DND-41 (cell line): ENCODE data around the gene CDKN2D.

ENCODE experiments used
- ATAC-seq: fragments of 200-7000 bp; cut with Tn5 transposase; 3 replicates; pipeline ENCODE4 v1.9.1; 2021; ENCODE audit warnings: low read depth; ENCODE audit not compliant: insufficient read depth
- DNase-seq: peaks from one replicate; pipeline ENCODE4 v3.0.0-alpha.2; 2020
- H2AFZ ChIP-seq: 2 replicates; pipeline ENCODE4 v1.6.0; 2012; ENCODE audit warnings: low read depth, low read length
- H3K27ac ChIP-seq: 2 replicates; pipeline ENCODE4 v1.5.1; 2012; ENCODE audit warnings: low read length, inconsistent platforms
- H3K27me3 ChIP-seq: fragments of 200-600 bp; sonication (generic); 2 replicates; pipeline ENCODE4 v1.6.0; 2012; ENCODE audit warnings: low read length, mild to moderate bottlenecking, inconsistent platforms; ENCODE audit not compliant: insufficient read depth, poor library complexity
- H3K36me3 ChIP-seq: 2 replicates; pipeline ENCODE4 v1.5.1; 2012; ENCODE audit warnings: low read length, inconsistent platforms; ENCODE audit not compliant: insufficient read depth
- H3K4me1 ChIP-seq: 2 replicates; pipeline ENCODE4 v1.5.1; 2012; ENCODE audit warnings: mild to moderate bottlenecking, low read length; ENCODE audit not compliant: insufficient read depth
- H3K4me2 ChIP-seq: 2 replicates; pipeline ENCODE4 v1.6.0; 2012; ENCODE audit warnings: mild to moderate bottlenecking, moderate library complexity, low read length, inconsistent platforms; ENCODE audit not compliant: insufficient read depth
- H3K4me3 ChIP-seq, 2 experiments: fragments of 200-600 bp in 1 of 2; shearing (Covaris generic) in 1 of 2; 2 replicates each; pipeline ENCODE4 v1.5.1; 2012 to 2016; ENCODE audit warnings: inconsistent platforms in 2 of 2, low read length in 2 of 2, mild to moderate bottlenecking in 2 of 2, low read depth in 1 of 2, moderate library complexity in 1 of 2
- H3K79me2 ChIP-seq: 2 replicates; pipeline ENCODE4 v1.6.0; 2012; ENCODE audit warnings: low read length, inconsistent platforms; ENCODE audit not compliant: insufficient read depth
- H3K9ac ChIP-seq: 2 replicates; pipeline ENCODE4 v1.6.0; 2012; ENCODE audit warnings: low read depth, mild to moderate bottlenecking, inconsistent platforms, low read length, moderate library complexity
- H3K9me3 ChIP-seq: 2 replicates; pipeline ENCODE4 v1.5.1; 2012; ENCODE audit warnings: low read length, moderate library complexity, mild to moderate bottlenecking, inconsistent platforms; ENCODE audit not compliant: insufficient read depth, severe bottlenecking
- H4K20me1 ChIP-seq: 2 replicates; pipeline ENCODE4 v1.6.0; 2012; ENCODE audit warnings: low read length; ENCODE audit not compliant: insufficient read depth
- EZH2 ChIP-seq: IDR thresholded peaks from 3 replicates; pipeline ENCODE4 v1.6.1; 2012; ENCODE audit warnings: borderline replicate concordance, low read depth, mild to moderate bottlenecking, moderate library complexity, low read length, inconsistent platforms; ENCODE audit not compliant: severe bottlenecking
- TF ChIP-seq, protein P1 (sequence below): IDR thresholded peaks from 2 replicates; pipeline ENCODE4 v1.5.1; 2012; ENCODE audit warnings: borderline replicate concordance, low read length, moderate library complexity, mild to moderate bottlenecking; ENCODE audit not compliant: poor library complexity, severe bottlenecking; ENCODE audit errors: extremely low read depth

CDKN2D gene

DNA sequence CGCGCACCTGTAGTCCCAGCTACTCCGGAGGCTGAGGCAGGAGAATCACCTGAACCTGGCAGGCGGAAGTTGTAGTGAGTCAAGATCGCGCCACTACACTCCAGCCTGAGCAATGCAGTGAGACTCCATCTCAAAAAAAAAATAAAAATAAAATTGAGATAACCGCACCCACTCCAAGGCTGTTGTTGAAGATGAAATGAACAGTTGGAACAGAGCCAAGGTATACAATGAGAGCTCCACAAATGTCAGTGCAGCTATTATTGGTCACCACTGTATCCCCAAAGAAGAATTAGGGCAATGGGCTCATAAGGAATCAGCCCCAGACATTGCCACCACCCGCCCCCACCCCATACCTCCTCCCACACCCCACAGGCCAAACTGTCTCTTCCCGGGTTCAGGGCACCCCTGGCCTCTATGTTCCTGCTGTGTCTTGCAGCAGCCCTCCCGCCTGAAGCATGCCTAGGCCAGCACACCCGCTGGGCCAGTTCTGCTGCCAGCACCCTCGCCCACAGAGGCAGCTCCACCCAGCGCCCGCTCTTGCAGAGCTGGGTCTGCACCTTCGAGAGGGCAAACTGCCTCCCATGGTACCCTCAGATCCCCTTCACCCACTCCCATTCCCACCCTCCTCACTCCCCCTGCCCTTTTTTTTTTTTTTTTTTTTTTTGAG lies 48.0 kb downstream of the CDKN2D start:
- H3K9ac ChIP-seq: no peak overlapping the region
- no peaks in the 10 kb centered on the region for H3K79me2 ChIP-seq
- no peak overlapping the region for H3K27ac ChIP-seq
- no peaks in the 10 kb centered on the region for H3K36me3 ChIP-seq
- DNase-seq: no peak
- no peak for ATAC-seq
- no peaks in the 10 kb centered on the region for H3K9me3 ChIP-seq
- no peak overlapping the region for H3K4me3 ChIP-seq
- H2AFZ ChIP-seq: no peak overlapping the region
- TF ChIP-seq, protein P1, sequence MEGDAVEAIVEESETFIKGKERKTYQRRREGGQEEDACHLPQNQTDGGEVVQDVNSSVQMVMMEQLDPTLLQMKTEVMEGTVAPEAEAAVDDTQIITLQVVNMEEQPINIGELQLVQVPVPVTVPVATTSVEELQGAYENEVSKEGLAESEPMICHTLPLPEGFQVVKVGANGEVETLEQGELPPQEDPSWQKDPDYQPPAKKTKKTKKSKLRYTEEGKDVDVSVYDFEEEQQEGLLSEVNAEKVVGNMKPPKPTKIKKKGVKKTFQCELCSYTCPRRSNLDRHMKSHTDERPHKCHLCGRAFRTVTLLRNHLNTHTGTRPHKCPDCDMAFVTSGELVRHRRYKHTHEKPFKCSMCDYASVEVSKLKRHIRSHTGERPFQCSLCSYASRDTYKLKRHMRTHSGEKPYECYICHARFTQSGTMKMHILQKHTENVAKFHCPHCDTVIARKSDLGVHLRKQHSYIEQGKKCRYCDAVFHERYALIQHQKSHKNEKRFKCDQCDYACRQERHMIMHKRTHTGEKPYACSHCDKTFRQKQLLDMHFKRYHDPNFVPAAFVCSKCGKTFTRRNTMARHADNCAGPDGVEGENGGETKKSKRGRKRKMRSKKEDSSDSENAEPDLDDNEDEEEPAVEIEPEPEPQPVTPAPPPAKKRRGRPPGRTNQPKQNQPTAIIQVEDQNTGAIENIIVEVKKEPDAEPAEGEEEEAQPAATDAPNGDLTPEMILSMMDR: no peak
- TF ChIP-seq EZH2: no peak
- H4K20me1 ChIP-seq: no peaks in the 10 kb centered on the region
- H3K4me2 ChIP-seq: no peak overlapping the region
- H3K4me1 ChIP-seq: no peaks in the 10 kb centered on the region
- no peaks in the 10 kb centered on the region for H3K27me3 ChIP-seq

- no peaks in the 10 kb centered on the region for H4K20me1 ChIP-seq
- no peak for ATAC-seq
- no peaks in the 10 kb centered on the region for H3K4me1 ChIP-seq
- TF ChIP-seq, protein P1: no peak
- TF ChIP-seq EZH2: no peak
- no peak overlapping the region for H3K9ac ChIP-seq
- no peaks in the 10 kb centered on the region for H3K79me2 ChIP-seq
- no peak overlapping the region for H3K4me2 ChIP-seq
- H3K4me3 ChIP-seq: no peak overlapping the region
- H3K27ac ChIP-seq: no peak overlapping the region
- H3K9me3 ChIP-seq: no peaks in the 10 kb centered on the region
- H3K27me3 ChIP-seq: no peaks in the 10 kb centered on the region
- no peaks in the 10 kb centered on the region for H3K36me3 ChIP-seq
- no peak overlapping the region for H2AFZ ChIP-seq
- no peak for DNase-seq
Observed at GRCh38 chr19:10519421-10519820, 49.4 kb downstream of the CDKN2D start.

GRCh38 chr19:10518444-10519361 lies 50.1 kb downstream of the CDKN2D start:
- DNase-seq (no peak), ATAC-seq (no peak; the same call in 2 of the 3 replicates)
- Histone ChIP-seq H3K9ac (no peak overlapping the region), H3K36me3 (no peaks in the 10 kb centered on the region), H3K4me2 (no peak overlapping the region), H3K79me2 (no peaks in the 10 kb centered on the region), H3K4me1 (no peaks in the 10 kb centered on the region), H3K27ac (no peak overlapping the region), H3K27me3 (no peaks in the 10 kb centered on the region), H4K20me1 (no peaks in the 10 kb centered on the region), H2AFZ (no peak overlapping the region), H3K4me3 (no peak overlapping the region), H3K9me3 (no peaks in the 10 kb centered on the region)
- no peak for TF ChIP-seq EZH2
